ENCODE measurements around the gene PTK7. TPM values are rescaled to one million over a fixed set of nuclear protein-coding genes. Genes with fewer than 3 reads are reported as not detected.

PTK7 gene
- total and polyA plus RNA-seq, 2 experiments from 2014 or later, result 46.1 to 147 TPM

DNA sequence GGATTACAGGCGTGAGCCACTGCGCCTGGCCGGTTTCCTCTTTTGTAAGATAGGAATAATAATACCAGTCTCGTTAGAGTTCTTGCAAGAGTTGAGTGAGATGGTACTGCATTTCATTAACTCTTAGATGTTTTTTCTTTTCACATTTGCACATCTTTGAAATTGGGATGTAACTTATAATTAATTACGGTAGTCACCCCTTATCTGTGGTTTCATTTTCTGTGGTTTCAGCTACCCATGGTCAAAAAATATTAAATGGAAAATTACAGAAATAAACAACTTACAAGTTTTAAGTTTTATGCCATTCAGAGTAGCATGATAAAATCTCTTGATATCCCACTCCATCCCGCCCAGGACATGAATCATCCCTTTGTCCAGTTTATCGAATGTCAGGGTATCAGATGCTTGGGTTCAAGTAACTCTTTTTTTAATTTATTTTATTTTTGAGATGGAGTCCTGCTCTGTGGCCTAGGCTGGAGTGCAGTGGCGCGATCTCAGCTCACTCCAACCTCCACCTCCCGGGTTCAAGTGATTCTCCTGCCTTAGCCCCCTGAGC is 15.4 kb downstream of the PTK7 start (continued):
- TF ChIP-seq, protein P1, sequence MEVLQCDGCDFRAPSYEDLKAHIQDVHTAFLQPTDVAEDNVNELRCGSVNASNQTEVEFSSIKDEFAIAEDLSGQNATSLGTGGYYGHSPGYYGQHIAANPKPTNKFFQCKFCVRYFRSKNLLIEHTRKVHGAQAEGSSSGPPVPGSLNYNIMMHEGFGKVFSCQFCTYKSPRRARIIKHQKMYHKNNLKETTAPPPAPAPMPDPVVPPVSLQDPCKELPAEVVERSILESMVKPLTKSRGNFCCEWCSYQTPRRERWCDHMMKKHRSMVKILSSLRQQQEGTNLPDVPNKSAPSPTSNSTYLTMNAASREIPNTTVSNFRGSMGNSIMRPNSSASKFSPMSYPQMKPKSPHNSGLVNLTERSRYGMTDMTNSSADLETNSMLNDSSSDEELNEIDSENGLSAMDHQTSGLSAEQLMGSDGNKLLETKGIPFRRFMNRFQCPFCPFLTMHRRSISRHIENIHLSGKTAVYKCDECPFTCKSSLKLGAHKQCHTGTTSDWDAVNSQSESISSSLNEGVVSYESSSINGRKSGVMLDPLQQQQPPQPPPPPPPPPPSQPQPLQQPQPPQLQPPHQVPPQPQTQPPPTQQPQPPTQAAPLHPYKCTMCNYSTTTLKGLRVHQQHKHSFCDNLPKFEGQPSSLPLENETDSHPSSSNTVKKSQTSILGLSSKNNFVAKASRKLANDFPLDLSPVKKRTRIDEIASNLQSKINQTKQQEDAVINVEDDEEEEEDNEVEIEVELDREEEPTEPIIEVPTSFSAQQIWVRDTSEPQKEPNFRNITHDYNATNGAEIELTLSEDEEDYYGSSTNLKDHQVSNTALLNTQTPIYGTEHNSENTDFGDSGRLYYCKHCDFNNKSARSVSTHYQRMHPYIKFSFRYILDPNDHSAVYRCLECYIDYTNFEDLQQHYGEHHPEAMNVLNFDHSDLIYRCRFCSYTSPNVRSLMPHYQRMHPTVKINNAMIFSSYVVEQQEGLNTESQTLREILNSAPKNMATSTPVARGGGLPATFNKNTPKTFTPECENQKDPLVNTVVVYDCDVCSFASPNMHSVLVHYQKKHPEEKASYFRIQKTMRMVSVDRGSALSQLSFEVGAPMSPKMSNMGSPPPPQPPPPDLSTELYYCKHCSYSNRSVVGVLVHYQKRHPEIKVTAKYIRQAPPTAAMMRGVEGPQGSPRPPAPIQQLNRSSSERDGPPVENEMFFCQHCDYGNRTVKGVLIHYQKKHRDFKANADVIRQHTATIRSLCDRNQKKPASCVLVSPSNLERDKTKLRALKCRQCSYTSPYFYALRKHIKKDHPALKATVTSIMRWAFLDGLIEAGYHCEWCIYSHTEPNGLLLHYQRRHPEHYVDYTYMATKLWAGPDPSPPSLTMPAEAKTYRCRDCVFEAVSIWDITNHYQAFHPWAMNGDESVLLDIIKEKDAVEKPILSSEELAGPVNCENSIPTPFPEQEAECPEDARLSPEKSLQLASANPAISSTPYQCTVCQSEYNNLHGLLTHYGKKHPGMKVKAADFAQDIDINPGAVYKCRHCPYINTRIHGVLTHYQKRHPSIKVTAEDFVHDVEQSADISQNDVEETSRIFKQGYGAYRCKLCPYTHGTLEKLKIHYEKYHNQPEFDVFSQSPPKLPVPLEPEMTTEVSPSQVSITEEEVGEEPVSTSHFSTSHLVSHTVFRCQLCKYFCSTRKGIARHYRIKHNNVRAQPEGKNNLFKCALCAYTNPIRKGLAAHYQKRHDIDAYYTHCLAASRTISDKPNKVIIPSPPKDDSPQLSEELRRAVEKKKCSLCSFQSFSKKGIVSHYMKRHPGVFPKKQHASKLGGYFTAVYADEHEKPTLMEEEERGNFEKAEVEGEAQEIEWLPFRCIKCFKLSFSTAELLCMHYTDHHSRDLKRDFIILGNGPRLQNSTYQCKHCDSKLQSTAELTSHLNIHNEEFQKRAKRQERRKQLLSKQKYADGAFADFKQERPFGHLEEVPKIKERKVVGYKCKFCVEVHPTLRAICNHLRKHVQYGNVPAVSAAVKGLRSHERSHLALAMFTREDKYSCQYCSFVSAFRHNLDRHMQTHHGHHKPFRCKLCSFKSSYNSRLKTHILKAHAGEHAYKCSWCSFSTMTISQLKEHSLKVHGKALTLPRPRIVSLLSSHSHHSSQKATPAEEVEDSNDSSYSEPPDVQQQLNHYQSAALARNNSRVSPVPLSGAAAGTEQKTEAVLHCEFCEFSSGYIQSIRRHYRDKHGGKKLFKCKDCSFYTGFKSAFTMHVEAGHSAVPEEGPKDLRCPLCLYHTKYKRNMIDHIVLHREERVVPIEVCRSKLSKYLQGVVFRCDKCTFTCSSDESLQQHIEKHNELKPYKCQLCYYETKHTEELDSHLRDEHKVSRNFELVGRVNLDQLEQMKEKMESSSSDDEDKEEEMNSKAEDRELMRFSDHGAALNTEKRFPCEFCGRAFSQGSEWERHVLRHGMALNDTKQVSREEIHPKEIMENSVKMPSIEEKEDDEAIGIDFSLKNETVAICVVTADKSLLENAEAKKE (CRISPR knock-in tag; IDR thresholded peaks at IDR 0.05), result no peak
- TF ChIP-seq, protein P2, sequence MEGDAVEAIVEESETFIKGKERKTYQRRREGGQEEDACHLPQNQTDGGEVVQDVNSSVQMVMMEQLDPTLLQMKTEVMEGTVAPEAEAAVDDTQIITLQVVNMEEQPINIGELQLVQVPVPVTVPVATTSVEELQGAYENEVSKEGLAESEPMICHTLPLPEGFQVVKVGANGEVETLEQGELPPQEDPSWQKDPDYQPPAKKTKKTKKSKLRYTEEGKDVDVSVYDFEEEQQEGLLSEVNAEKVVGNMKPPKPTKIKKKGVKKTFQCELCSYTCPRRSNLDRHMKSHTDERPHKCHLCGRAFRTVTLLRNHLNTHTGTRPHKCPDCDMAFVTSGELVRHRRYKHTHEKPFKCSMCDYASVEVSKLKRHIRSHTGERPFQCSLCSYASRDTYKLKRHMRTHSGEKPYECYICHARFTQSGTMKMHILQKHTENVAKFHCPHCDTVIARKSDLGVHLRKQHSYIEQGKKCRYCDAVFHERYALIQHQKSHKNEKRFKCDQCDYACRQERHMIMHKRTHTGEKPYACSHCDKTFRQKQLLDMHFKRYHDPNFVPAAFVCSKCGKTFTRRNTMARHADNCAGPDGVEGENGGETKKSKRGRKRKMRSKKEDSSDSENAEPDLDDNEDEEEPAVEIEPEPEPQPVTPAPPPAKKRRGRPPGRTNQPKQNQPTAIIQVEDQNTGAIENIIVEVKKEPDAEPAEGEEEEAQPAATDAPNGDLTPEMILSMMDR (conservative IDR thresholded peaks at IDR 0.05; ENCODE audit: low read depth in 2 of 2), result no peak
- TF ChIP-seq, protein P3, sequence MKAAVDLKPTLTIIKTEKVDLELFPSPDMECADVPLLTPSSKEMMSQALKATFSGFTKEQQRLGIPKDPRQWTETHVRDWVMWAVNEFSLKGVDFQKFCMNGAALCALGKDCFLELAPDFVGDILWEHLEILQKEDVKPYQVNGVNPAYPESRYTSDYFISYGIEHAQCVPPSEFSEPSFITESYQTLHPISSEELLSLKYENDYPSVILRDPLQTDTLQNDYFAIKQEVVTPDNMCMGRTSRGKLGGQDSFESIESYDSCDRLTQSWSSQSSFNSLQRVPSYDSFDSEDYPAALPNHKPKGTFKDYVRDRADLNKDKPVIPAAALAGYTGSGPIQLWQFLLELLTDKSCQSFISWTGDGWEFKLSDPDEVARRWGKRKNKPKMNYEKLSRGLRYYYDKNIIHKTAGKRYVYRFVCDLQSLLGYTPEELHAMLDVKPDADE (IDR thresholded peaks at IDR 0.05), result no peak
- TF ChIP-seq EZH2 (IDR thresholded peaks at IDR 0.05; ENCODE audit: low read depth, unreplicated experiment) (no peak), ZNF114 (CRISPR knock-in tag; IDR thresholded peaks at IDR 0.05) (no peak), NANOG (IDR thresholded peaks at IDR 0.05; ENCODE audit: borderline replicate concordance) (no peak), POLR2AphosphoS5 (IDR thresholded peaks at IDR 0.05; ENCODE audit: low read depth) (no peak), JUNB (IDR thresholded peaks at IDR 0.05; ENCODE audit: unreplicated experiment) (no peak), EZH2phosphoT487 (IDR thresholded peaks at IDR 0.05; ENCODE audit: unreplicated experiment) (no peak), CREB1 (CRISPR knock-in tag; IDR thresholded peaks at IDR 0.05; ENCODE audit: low read depth) (no peak), STAT1 (IDR thresholded peaks at IDR 0.05; ENCODE audit: unreplicated experiment) (no peak)
- TF ChIP-seq, protein P4, sequence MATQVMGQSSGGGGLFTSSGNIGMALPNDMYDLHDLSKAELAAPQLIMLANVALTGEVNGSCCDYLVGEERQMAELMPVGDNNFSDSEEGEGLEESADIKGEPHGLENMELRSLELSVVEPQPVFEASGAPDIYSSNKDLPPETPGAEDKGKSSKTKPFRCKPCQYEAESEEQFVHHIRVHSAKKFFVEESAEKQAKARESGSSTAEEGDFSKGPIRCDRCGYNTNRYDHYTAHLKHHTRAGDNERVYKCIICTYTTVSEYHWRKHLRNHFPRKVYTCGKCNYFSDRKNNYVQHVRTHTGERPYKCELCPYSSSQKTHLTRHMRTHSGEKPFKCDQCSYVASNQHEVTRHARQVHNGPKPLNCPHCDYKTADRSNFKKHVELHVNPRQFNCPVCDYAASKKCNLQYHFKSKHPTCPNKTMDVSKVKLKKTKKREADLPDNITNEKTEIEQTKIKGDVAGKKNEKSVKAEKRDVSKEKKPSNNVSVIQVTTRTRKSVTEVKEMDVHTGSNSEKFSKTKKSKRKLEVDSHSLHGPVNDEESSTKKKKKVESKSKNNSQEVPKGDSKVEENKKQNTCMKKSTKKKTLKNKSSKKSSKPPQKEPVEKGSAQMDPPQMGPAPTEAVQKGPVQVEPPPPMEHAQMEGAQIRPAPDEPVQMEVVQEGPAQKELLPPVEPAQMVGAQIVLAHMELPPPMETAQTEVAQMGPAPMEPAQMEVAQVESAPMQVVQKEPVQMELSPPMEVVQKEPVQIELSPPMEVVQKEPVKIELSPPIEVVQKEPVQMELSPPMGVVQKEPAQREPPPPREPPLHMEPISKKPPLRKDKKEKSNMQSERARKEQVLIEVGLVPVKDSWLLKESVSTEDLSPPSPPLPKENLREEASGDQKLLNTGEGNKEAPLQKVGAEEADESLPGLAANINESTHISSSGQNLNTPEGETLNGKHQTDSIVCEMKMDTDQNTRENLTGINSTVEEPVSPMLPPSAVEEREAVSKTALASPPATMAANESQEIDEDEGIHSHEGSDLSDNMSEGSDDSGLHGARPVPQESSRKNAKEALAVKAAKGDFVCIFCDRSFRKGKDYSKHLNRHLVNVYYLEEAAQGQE (IDR thresholded peaks at IDR 0.05; ENCODE audit: unreplicated experiment), result no peak

Measured in GM23338 (cell line).